ENCODE measurements around the gene RALGAPA2. TPM values are rescaled to one million over a fixed set of nuclear protein-coding genes. Genes with fewer than 3 reads are reported as not detected.

Gene RALGAPA2
- total and polyA plus RNA-seq, 8 donors = 34.5 to 79.8 (median 43.1) TPM

- TF ChIP-seq CTCF (IDR thresholded peaks at IDR 0.05) = no peak
- Histone ChIP-seq H3K4me3 (no peak overlapping the region), H3K27me3 (no peaks in the 10 kb centered on the region), H3K27ac (no peak overlapping the region), H3K36me3 (peaks cover 0 to 36% of the 10 kb centered on the region in 2 donors), H3K4me1 (peaks cover 0 to 10% of the 10 kb centered on the region in 2 donors), H3K9me3 (no peaks in the 10 kb centered on the region)
- no peak for ATAC-seq
- intact Hi-C loops (cut with DNase I) = no loop called here
- no peak for DNase-seq
These were observed 301.0 kb downstream of the RALGAPA2 start for GRCh38 chr20:20411402-20411801.

GRCh38 chr20:20410678-20411077, 301.8 kb downstream of the RALGAPA2 start:
- H3K27ac ChIP-seq = no peak overlapping the region
- ATAC-seq (no peak), DNase-seq (peak in 1 of 4 donors; percentile 7)
- intact Hi-C loops (cut with DNase I) = no loop called here
- no peaks in the 10 kb centered on the region for H3K9me3 ChIP-seq
- peaks cover 0 to 32% of the 10 kb centered on the region in 2 donors for H3K36me3 ChIP-seq
- no peaks in the 10 kb centered on the region for H3K27me3 ChIP-seq
- peaks cover 0 to 10% of the 10 kb centered on the region in 2 donors for H3K4me1 ChIP-seq
- TF ChIP-seq CTCF (IDR thresholded peaks at IDR 0.05) = no peak
- H3K4me3 ChIP-seq = no peak overlapping the region

GRCh38 chr20:20409331-20409730, 303.1 kb downstream of the RALGAPA2 start:
- H3K4me3 ChIP-seq = no peak overlapping the region
- TF ChIP-seq CTCF (IDR thresholded peaks at IDR 0.05) = no peak
- intact Hi-C loops (cut with DNase I) = no loop called here
- H3K36me3 ChIP-seq = peaks cover 0 to 36% of the 10 kb centered on the region in 2 donors
- H3K27me3 ChIP-seq = no peaks in the 10 kb centered on the region
- no peaks in the 10 kb centered on the region for H3K9me3 ChIP-seq
- H3K4me1 ChIP-seq = peaks cover 0 to 10% of the 10 kb centered on the region in 2 donors
- H3K27ac ChIP-seq = no peak overlapping the region
- no peak for DNase-seq
- no peak for ATAC-seq

DNA sequence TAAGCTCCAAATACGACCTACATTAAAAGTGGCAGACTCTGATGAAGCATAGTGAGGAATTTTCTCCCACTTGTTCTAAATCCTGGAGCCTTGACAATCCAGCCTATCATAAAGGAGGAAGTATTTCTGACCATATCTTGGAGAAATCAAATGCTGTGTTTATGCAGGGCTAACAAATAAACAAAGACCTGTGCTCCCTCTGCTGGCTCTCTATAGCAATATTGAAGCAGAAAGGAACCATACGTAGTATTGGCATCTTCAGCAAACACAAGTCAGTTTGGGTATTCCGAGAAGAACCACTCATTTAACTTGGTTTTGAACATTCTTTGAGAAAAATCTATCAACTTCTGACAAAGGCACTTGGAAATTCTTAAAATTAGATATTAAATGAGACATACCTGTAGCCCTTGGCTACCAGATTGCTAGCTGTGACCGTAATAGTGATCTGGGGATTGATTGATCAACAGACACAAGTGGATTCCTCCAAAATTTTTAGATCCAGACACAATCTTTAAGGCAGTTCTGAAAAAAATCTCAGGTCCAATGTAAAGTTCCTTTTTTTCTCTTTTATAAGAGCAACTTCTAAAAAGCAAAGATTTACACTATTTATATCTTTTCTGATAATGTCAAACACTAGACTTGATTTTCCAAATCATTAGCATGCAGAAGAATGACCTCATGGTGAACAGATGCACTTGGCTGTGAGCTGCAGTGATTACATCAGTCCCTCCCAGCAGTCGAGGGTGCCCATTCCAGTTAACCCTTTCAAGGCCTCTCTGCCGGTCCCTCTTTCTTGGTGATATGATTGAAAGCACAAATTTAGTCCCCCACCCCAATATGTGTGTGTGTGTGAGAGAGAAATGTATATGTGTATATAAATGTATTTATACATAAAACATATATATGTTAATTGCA, 304.3 kb downstream of the RALGAPA2 start:
- no peak for TF ChIP-seq CTCF (IDR thresholded peaks at IDR 0.05)
- intact Hi-C loops (cut with DNase I) = no loop called here
- DNase-seq (peak in 2 of 4 donors; percentile 23 to 42), ATAC-seq (no peak)
- Histone ChIP-seq H3K4me1 (peaks cover 0 to 7% of the 10 kb centered on the region in 2 donors), H3K27me3 (no peaks in the 10 kb centered on the region), H3K4me3 (no peak overlapping the region), H3K36me3 (peaks cover 0 to 48% of the 10 kb centered on the region in 2 donors), H3K9me3 (no peaks in the 10 kb centered on the region), H3K27ac (no peak overlapping the region)

DNA sequence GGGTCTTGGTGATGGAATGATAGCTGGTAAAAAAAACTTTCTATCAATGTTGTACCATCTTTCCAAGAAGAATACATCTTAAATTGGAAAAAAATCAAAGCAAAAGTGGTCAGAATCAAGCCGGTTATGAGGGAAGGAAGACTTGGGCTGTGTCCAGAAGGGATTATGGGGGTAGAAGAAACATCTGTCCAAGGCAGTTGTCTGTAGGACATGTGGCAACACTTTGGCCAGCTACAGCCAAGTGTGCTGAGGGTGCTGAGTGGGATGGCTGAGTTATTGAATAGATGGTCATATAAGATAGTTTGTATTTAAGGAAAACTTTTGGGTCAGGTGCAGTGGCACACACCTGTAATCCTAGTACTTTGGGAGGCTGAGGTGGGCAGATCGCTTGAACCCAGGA, 306.1 kb downstream of the RALGAPA2 start:
- DNase-seq (no peak), ATAC-seq (no peak)
- Histone ChIP-seq H3K9me3 (no peaks in the 10 kb centered on the region), H3K27me3 (no peaks in the 10 kb centered on the region), H3K36me3 (peaks cover 0 to 56% of the 10 kb centered on the region in 2 donors), H3K4me1 (no peaks in the 10 kb centered on the region), H3K27ac (no peak overlapping the region), H3K4me3 (no peak overlapping the region)
- intact Hi-C loops (cut with DNase I) = no loop called here
- no peak for TF ChIP-seq CTCF (IDR thresholded peaks at IDR 0.05)
